HEK293 (cell line): Measurements from ENCODE around the gene STAB2.

Experiments
- CTCF ChIA-PET: fragments of 350-600 bp; formaldehyde crosslinking; extraction: SDS; loops from one replicate; lab custom pipeline; 2021; ENCODE audit warnings: antibody characterized with exemption; lab: Yijun Ruan, JAX
- POLR2A ChIA-PET: fragments of 300-600 bp; formaldehyde crosslinking; extraction: SDS; loops from one replicate; lab custom pipeline; 2020; ENCODE audit warnings: antibody characterized with exemption, inconsistent platforms; lab: Yijun Ruan, JAX
- H3K27ac ChIP-seq: fragments of 200-500 bp; sonication (Bioruptor generic); 2 replicates; pipeline ENCODE4 v1.5.1; 2014; ENCODE audit warnings: low read depth, low read length, control low read depth, inconsistent platforms; ENCODE audit errors: extremely low read depth
- H3K36me3 ChIP-seq, 2 experiments: fragments of 200-500 bp in 1 of 2; sonication (Bioruptor generic) in 1 of 2; 1 replicate in 1 of 2; 2 replicates in 1 of 2; pipeline ENCODE4 v1.5.1; 2014 to 2017; ENCODE audit warnings: inconsistent platforms in 2 of 2, low read length in 2 of 2; ENCODE audit not compliant: control insufficient read depth in 2 of 2, insufficient read depth in 1 of 2
- H3K4me1 ChIP-seq: fragments of 200-500 bp; sonication (Bioruptor generic); 2 replicates; pipeline ENCODE4 v1.5.1; 2014; ENCODE audit warnings: mild to moderate bottlenecking, low read length, inconsistent platforms; ENCODE audit not compliant: control insufficient read depth, insufficient read depth
- H3K4me3 ChIP-seq: 2 replicates; pipeline ENCODE4 v1.5.1; 2011; ENCODE audit warnings: low read depth, mild to moderate bottlenecking, control low read depth, low read length, moderate library complexity
- H3K9me3 ChIP-seq: fragments of 200-500 bp; sonication (Bioruptor generic); 2 replicates; pipeline ENCODE4 v1.5.1; 2014; ENCODE audit warnings: low read depth, low read length, inconsistent platforms; ENCODE audit not compliant: control insufficient read depth, insufficient read depth
- GFI1B ChIP-seq: fragments of 450-650 bp; formaldehyde crosslinking; IDR thresholded peaks from 2 replicates; pipeline ENCODE4 v1.5.1; 2016; ENCODE audit warnings: missing biosample characterization, missing genetic modification characterization
- KLF17 ChIP-seq: fragments of 450-650 bp; formaldehyde crosslinking; IDR thresholded peaks from 2 replicates; pipeline ENCODE4 v1.5.1; 2016; ENCODE audit warnings: missing biosample characterization, missing genetic modification characterization
- RBAK ChIP-seq: fragments of 450-650 bp; formaldehyde crosslinking; IDR thresholded peaks from 2 replicates; pipeline ENCODE4 v1.5.1; 2016; ENCODE audit warnings: missing biosample characterization, missing genetic modification characterization
- SETDB1 ChIP-seq: IDR thresholded peaks from one replicate; pipeline ENCODE4 v1.6.1; 2017; ENCODE audit warnings: mild to moderate bottlenecking, low read length, moderate library complexity, mixed read lengths; ENCODE audit not compliant: insufficient read length
- ZBTB8A ChIP-seq: fragments of 450-650 bp; formaldehyde crosslinking; IDR thresholded peaks from 2 replicates; pipeline ENCODE4 v1.5.1; 2016; ENCODE audit warnings: missing biosample characterization, missing genetic modification characterization
- ZNF18 ChIP-seq: fragments of 450-650 bp; formaldehyde crosslinking; IDR thresholded peaks from 2 replicates; pipeline ENCODE4 v1.5.1; 2016; ENCODE audit warnings: missing biosample characterization, missing genetic modification characterization
- ZNF202 ChIP-seq: fragments of 450-650 bp; formaldehyde crosslinking; IDR thresholded peaks from 2 replicates; pipeline ENCODE4 v1.5.1; 2016; ENCODE audit warnings: missing biosample characterization, missing genetic modification characterization, borderline replicate concordance
- ZNF221 ChIP-seq: fragments of 450-650 bp; formaldehyde crosslinking; IDR thresholded peaks from 2 replicates; pipeline ENCODE4 v1.5.1; 2017; ENCODE audit warnings: missing biosample characterization, missing genetic modification characterization, borderline replicate concordance
- ZNF280C ChIP-seq: fragments of 450-650 bp; formaldehyde crosslinking; IDR thresholded peaks from 2 replicates; pipeline ENCODE4 v1.5.1; 2016; ENCODE audit warnings: missing biosample characterization, missing genetic modification characterization
- ZNF362 ChIP-seq: fragments of 450-650 bp; formaldehyde crosslinking; IDR thresholded peaks from 2 replicates; pipeline ENCODE4 v1.5.1; 2016; ENCODE audit warnings: missing biosample characterization, missing genetic modification characterization
- ZNF366 ChIP-seq: fragments of 450-650 bp; formaldehyde crosslinking; conservative IDR thresholded peaks from 2 replicates; pipeline ENCODE4 v1.5.1; 2016; ENCODE audit warnings: missing biosample characterization, missing genetic modification characterization
- ZNF37A ChIP-seq: fragments of 450-650 bp; IDR thresholded peaks from 2 replicates; pipeline ENCODE4 v1.5.1; 2018; ENCODE audit warnings: missing biosample characterization, missing genetic modification characterization
- ZNF837 ChIP-seq: fragments of 450-650 bp; formaldehyde crosslinking; IDR thresholded peaks from 2 replicates; pipeline ENCODE4 v1.5.1; 2016; ENCODE audit warnings: missing biosample characterization, missing genetic modification characterization

Gene STAB2

GRCh38 chr12:103560604-103561101 lies 26.4 kb upstream of the STAB2 start:
- no peak overlapping the region for H3K27ac ChIP-seq
- ChIA-PET CTCF (interaction anchor here (0.6 to 1.5 kb wide), 2 partner anchors 12 to 585 kb away, joined by 4 read pairs; no protein-coding TSS in a partner anchor), POLR2A (no interaction called here)
- no peak for TF ChIP-seq ZNF280C (tag by site-specific recombination)
- TF ChIP-seq RBAK (tag by site-specific recombination) = no peak
- TF ChIP-seq ZNF221 (tag by site-specific recombination) = no peak
- TF ChIP-seq ZNF18 (tag by site-specific recombination) = no peak
- H3K9me3 ChIP-seq = no peaks in the 10 kb centered on the region
- H3K4me3 ChIP-seq = no peak overlapping the region
- no peaks in the 10 kb centered on the region for H3K36me3 ChIP-seq
- no peaks in the 10 kb centered on the region for H3K4me1 ChIP-seq

- Histone ChIP-seq H3K9me3 (no peaks in the 10 kb centered on the region), H3K27ac (no peak overlapping the region), H3K4me1 (no peaks in the 10 kb centered on the region), H3K4me3 (no peak overlapping the region), H3K36me3 (no peaks in the 10 kb centered on the region)
- CTCF ChIA-PET = interaction anchor here (0.6 to 1.5 kb wide), 2 partner anchors 13 to 585 kb away, joined by 4 read pairs; no protein-coding TSS in a partner anchor
- POLR2A ChIA-PET = no interaction called here
- TF ChIP-seq ZNF37A (tag by site-specific recombination) = no peak
- TF ChIP-seq ZNF366 (tag by site-specific recombination) = no peak
- no peak for TF ChIP-seq KLF17 (tag by site-specific recombination)
- TF ChIP-seq ZBTB8A (tag by site-specific recombination) = no peak
- no peak for TF ChIP-seq ZNF837 (tag by site-specific recombination)
- TF ChIP-seq ZNF202 (tag by site-specific recombination) = no peak
- TF ChIP-seq SETDB1 = no peak
- no peak for TF ChIP-seq ZNF362 (tag by site-specific recombination)
- TF ChIP-seq, all 188 proteins: peak for 0
Measured at GRCh38 chr12:103561174-103561573, 25.9 kb upstream of the STAB2 start.

- ChIA-PET CTCF (interaction anchor here (0.6 to 1.0 kb wide), 2 partner anchors 8 to 616 kb away, joined by 3 read pairs; no protein-coding TSS in a partner anchor), POLR2A (no interaction called here)
- Histone ChIP-seq H3K4me1 (no peaks in the 10 kb centered on the region), H3K27ac (no peak overlapping the region), H3K36me3 (no peaks in the 10 kb centered on the region), H3K9me3 (no peaks in the 10 kb centered on the region), H3K4me3 (no peak overlapping the region)
- no peak for TF ChIP-seq GFI1B
- peak; percentile 95 for TF ChIP-seq SETDB1
Measured at GRCh38 chr12:103566398-103566797, 20.7 kb upstream of the STAB2 start.
